Epithelial cell of esophagus (primary cell): ENCODE results near the gene FUT3.
"Not testable (repeated sequence)": the region's sequence is repeated elsewhere in the genome, so short reads cannot be mapped to it uniquely, and the experiment has no call there.

Experiments used
- DNase-seq: peaks from one replicate; pipeline ENCODE4 v3.0.0; 2010; ENCODE audit warnings: low read depth
- H3K4me3 ChIP-seq: 2 replicates; pipeline ENCODE4 v1.5.1; 2011; ENCODE audit warnings: mild to moderate bottlenecking, low read length, control low read depth
- CTCF ChIP-seq: IDR thresholded peaks from 2 replicates; pipeline ENCODE4 v1.5.1; 2011; ENCODE audit warnings: low read depth, mild to moderate bottlenecking, low read length, control low read depth, inconsistent platforms; ENCODE audit not compliant: insufficient read depth; ENCODE audit errors: missing control alignments

FUT3 gene

GRCh38 chr19:5843295-5843927, 7.8 kb downstream of the FUT3 start:
- no peak for TF ChIP-seq CTCF
- DNase-seq, result no peak
- no peak overlapping the region for H3K4me3 ChIP-seq

- not testable (repeated sequence) for DNase-seq, H3K4me3 ChIP-seq
Measured at GRCh38 chr19:5841735-5842111, 9.5 kb downstream of the FUT3 start.

- no peak within 1 kb of the TSS for H3K4me3 ChIP-seq
- DNase-seq, result no peak
- no peak for TF ChIP-seq CTCF
Measured at GRCh38 chr19:5839065-5840017, 11.9 kb downstream of the FUT3 start, which contains the start of gene FUT6. Gene FUT6, minus strand, starts transcription at chr19:5839702. Its CDS starts 7,135 bp downstream, at chr19:5832567.

- DNase-seq, result no peak
- H3K4me3 ChIP-seq, result no peak overlapping the region
- no peak for TF ChIP-seq CTCF
Measured at GRCh38 chr19:5838353-5839064, 12.7 kb downstream of the FUT3 start.

GRCh38 chr19:5837761-5838352, 13.4 kb downstream of the FUT3 start:
- no peak for TF ChIP-seq CTCF
- no peak overlapping the region for H3K4me3 ChIP-seq
- DNase-seq, result no peak

GRCh38 chr19:5832527-5833216, 18.6 kb downstream of the FUT3 start:
- DNase-seq, result no peak
- TF ChIP-seq CTCF, result no peak
- H3K4me3 ChIP-seq, result no peak overlapping the region
